Measurements from ENCODE around the gene PNPLA1.

The PNPLA1 gene

DNA sequence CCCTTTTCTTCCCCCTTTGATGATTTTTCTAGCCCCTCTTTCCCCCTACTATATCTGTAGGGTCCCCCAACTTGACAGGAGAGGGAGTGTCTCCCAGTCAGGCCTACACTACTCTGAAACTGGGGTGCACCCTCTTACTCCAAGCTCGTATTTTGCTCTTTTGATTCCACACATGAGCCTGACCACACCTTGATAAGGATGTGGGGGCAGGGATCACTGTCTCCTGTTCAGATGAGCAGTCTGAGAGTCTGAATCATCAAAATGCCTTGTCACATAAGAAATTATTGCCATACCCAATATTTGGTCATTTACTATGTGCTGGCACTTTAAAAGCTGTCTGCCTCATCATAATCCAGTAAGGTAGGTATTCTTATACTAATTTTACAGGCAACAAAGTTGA, 15.9 kb downstream of the PNPLA1 start:
- H4K20me1 ChIP-seq (ENCODE audit: insufficient read depth, low read length) = no peaks in the 10 kb centered on the region
- no peak overlapping the region for H3K4me3 ChIP-seq (ENCODE audit: low read length)
- H3K9ac ChIP-seq (ENCODE audit: low read length) = no peak overlapping the region
- H3K4me2 ChIP-seq (ENCODE audit: low read depth, low read length) = no peak overlapping the region
- H3K79me2 ChIP-seq (ENCODE audit: low read length) = no peaks in the 10 kb centered on the region
- no peak overlapping the region for H2AFZ ChIP-seq (ENCODE audit: low read length)
- DNase-seq = no peak
- H3K27ac ChIP-seq (ENCODE audit: low read length) = no peak overlapping the region
- no peaks in the 10 kb centered on the region for H3K9me2 ChIP-seq (replicated peaks; ENCODE audit: insufficient read depth, low read length)
- TF ChIP-seq EZH2phosphoT487 (IDR thresholded peaks at IDR 0.05; ENCODE audit: low read length) = no peak
- TF ChIP-seq, protein P1, sequence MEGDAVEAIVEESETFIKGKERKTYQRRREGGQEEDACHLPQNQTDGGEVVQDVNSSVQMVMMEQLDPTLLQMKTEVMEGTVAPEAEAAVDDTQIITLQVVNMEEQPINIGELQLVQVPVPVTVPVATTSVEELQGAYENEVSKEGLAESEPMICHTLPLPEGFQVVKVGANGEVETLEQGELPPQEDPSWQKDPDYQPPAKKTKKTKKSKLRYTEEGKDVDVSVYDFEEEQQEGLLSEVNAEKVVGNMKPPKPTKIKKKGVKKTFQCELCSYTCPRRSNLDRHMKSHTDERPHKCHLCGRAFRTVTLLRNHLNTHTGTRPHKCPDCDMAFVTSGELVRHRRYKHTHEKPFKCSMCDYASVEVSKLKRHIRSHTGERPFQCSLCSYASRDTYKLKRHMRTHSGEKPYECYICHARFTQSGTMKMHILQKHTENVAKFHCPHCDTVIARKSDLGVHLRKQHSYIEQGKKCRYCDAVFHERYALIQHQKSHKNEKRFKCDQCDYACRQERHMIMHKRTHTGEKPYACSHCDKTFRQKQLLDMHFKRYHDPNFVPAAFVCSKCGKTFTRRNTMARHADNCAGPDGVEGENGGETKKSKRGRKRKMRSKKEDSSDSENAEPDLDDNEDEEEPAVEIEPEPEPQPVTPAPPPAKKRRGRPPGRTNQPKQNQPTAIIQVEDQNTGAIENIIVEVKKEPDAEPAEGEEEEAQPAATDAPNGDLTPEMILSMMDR (IDR thresholded peaks at IDR 0.05; ENCODE audit: low read length) = no peak
- no peak for TF ChIP-seq EZH2 (optimal IDR thresholded peaks at IDR 0.05; ENCODE audit: low read depth, low read length)
- no peaks in the 10 kb centered on the region for H3K4me1 ChIP-seq (ENCODE audit: low read length)
- no peaks in the 10 kb centered on the region for H3K27me3 ChIP-seq (replicated peaks; ENCODE audit: insufficient read depth, low read length)
- H3K9me3 ChIP-seq (replicated peaks; ENCODE audit: insufficient read depth, low read length) = no peaks in the 10 kb centered on the region
- H3K36me3 ChIP-seq (replicated peaks; ENCODE audit: insufficient read depth, low read length) = no peaks in the 10 kb centered on the region
- no peaks in the 10 kb centered on the region for H3F3A ChIP-seq (ENCODE audit: insufficient read depth, low read length)

DNA sequence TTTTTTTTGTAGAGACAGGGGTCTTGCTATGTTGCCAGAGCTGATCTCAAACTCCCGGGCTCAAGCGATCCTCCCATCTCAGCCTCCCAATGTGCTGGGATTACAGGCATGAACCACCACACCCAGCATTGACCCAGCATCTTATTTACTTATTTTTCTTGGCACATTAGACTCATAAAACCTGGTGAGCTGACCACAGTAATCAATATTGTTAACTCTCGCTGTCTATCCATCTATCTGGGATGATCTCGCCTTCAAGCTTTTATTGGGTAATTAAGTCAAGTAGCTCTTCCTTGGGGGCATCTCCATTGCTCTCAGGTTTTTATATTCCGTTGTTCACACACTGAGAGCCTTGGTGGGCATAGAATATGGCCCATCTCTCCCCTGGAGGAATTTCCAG, 17.0 kb downstream of the PNPLA1 start:
- H2AFZ ChIP-seq (ENCODE audit: low read length) = no peak overlapping the region
- TF ChIP-seq EZH2phosphoT487 (IDR thresholded peaks at IDR 0.05; ENCODE audit: low read length) (no peak), EZH2 (optimal IDR thresholded peaks at IDR 0.05; ENCODE audit: low read depth, low read length) (no peak)
- TF ChIP-seq, protein P1 (IDR thresholded peaks at IDR 0.05; ENCODE audit: low read length) = no peak
- no peaks in the 10 kb centered on the region for H3F3A ChIP-seq (ENCODE audit: insufficient read depth, low read length)
- H3K9ac ChIP-seq (ENCODE audit: low read length) = no peak overlapping the region
- H3K27me3 ChIP-seq (replicated peaks; ENCODE audit: insufficient read depth, low read length) = no peaks in the 10 kb centered on the region
- no peaks in the 10 kb centered on the region for H3K36me3 ChIP-seq (replicated peaks; ENCODE audit: insufficient read depth, low read length)
- DNase-seq = no peak
- H3K27ac ChIP-seq (ENCODE audit: low read length) = no peak overlapping the region
- no peaks in the 10 kb centered on the region for H4K20me1 ChIP-seq (ENCODE audit: insufficient read depth, low read length)
- no peaks in the 10 kb centered on the region for H3K9me3 ChIP-seq (replicated peaks; ENCODE audit: insufficient read depth, low read length)
- no peak overlapping the region for H3K4me3 ChIP-seq (ENCODE audit: low read length)
- H3K4me2 ChIP-seq (ENCODE audit: low read depth, low read length) = no peak overlapping the region
- H3K4me1 ChIP-seq (ENCODE audit: low read length) = no peaks in the 10 kb centered on the region
- H3K9me2 ChIP-seq (replicated peaks; ENCODE audit: insufficient read depth, low read length) = no peaks in the 10 kb centered on the region
- H3K79me2 ChIP-seq (ENCODE audit: low read length) = no peaks in the 10 kb centered on the region

DNA sequence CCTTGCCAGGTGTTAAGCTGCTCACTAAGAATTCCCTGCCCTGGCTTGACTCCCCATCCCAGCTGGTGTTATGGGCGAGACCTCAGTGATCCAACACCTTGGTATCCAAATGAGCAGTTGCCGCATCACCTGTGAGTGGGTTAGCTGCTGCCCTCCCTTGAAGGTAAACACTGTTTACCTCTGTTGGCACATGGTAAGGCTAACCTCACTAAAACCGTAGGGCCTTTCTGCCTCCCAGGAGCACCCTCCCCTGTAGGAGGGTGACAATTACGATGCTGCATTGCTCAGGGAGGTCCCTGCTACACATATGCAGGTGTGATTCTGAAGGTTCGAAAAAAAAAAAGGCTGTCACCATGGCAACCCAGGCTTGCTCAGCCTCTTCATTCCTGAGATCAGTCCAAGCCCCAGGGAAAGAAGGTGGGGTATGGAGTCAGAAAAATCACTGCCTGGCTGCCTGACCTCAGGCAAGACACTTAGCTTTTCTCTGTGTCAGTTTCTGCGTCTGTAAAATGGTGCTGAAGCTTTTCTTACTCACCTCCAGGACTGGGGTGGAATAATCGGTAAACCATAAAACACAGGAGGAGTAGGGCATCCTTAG, 19.5 kb downstream of the PNPLA1 start:
- Histone ChIP-seq H3K36me3 (replicated peaks; ENCODE audit: insufficient read depth, low read length) (no peaks in the 10 kb centered on the region), H3F3A (ENCODE audit: insufficient read depth, low read length) (no peaks in the 10 kb centered on the region), H2AFZ (ENCODE audit: low read length) (no peak overlapping the region), H3K9me2 (replicated peaks; ENCODE audit: insufficient read depth, low read length) (no peaks in the 10 kb centered on the region), H3K9me3 (replicated peaks; ENCODE audit: insufficient read depth, low read length) (no peaks in the 10 kb centered on the region), H3K4me2 (ENCODE audit: low read depth, low read length) (no peak overlapping the region), H3K27me3 (replicated peaks; ENCODE audit: insufficient read depth, low read length) (no peaks in the 10 kb centered on the region), H4K20me1 (ENCODE audit: insufficient read depth, low read length) (no peaks in the 10 kb centered on the region), H3K4me1 (ENCODE audit: low read length) (no peaks in the 10 kb centered on the region), H3K79me2 (ENCODE audit: low read length) (no peaks in the 10 kb centered on the region), H3K9ac (ENCODE audit: low read length) (no peak overlapping the region), H3K4me3 (ENCODE audit: low read length) (no peak overlapping the region), H3K27ac (ENCODE audit: low read length) (no peak overlapping the region)
- no peak for DNase-seq
- TF ChIP-seq EZH2phosphoT487 (IDR thresholded peaks at IDR 0.05; ENCODE audit: low read length) = no peak
- no peak for TF ChIP-seq EZH2 (optimal IDR thresholded peaks at IDR 0.05; ENCODE audit: low read depth, low read length)
- TF ChIP-seq, protein P1 (IDR thresholded peaks at IDR 0.05; ENCODE audit: low read length) = no peak
